ENCODE measurements around the gene SMIM20.

GRCh38 chr4:25948051-25948450 lies 34.0 kb downstream of the SMIM20 start:
- TF ChIP-seq CTCF (conservative IDR thresholded peaks at IDR 0.05; ENCODE audit: low read length) (no peak), EZH2phosphoT487 (IDR thresholded peaks at IDR 0.05; ENCODE audit: borderline replicate concordance) (no peak)
